ENCODE results near the gene CMTR1. TPM values are rescaled to one million over a fixed set of nuclear protein-coding genes. Genes with fewer than 3 reads are reported as not detected.

CMTR1 gene
- total and polyA plus RNA-seq, 7 experiments from 2014 or later = 21.1 to 89.4 (median 70.3) TPM

DNA sequence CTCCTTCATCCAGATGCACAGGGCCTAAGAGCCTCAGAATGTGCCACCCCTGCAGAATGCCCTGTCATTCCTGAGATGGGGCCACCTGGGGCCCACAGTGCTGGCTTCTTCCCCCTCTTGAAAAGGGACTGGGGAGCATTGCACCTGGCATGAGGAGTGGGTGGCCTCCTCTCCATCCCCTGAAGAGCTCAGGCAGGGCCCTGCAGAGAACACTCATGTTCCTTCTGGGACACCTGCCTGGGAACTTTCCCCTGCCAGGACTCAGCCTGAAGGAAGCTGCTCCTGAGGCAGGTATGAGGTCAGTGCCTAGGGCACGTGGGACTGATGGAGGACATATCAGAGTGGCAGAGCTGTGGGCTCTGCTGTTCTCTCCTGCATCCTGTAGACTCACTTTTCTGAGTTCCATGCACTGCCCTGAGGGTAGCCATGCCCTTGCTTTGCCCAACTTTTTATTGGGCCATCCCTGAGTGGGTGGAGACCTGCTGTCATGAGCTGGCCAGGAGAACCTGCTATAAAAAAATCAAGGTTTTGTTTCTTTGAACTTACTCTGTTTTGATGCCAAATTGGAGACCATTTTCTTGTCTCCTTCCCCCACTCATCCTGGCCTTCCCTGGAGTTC is 47.2 kb downstream of the CMTR1 start:
- Mint-ChIP-seq H3K27ac (peak overlapping the region in 2 of 9 donors; percentile 22 to 30), H3K27me3 (no peaks in the 10 kb centered on the region), H3K9me3 (no peaks in the 10 kb centered on the region), H3K36me3 (peaks cover 0 to 28% (median 12%) of the 10 kb centered on the region in 5 donors), H3K4me1 (peaks cover 0 to 5% (median 2%) of the 10 kb centered on the region in 7 donors), H3K4me3 (no peak overlapping the region)
- CTCF ChIA-PET = no interaction called here
- Histone ChIP-seq H3K27me3 (ENCODE audit: control insufficient read depth in 2 of 2, insufficient read depth in 2 of 2, low read length in 2 of 2) (no peaks in the 10 kb centered on the region), H3K4me3 (ENCODE audit: low read length) (no peak overlapping the region), H3K4me1 (ENCODE audit: control insufficient read depth in 2 of 2, insufficient read depth in 2 of 2, low read length in 2 of 2) (peaks cover 0 to 3% of the 10 kb centered on the region in 2 donors), H3K36me3 (ENCODE audit: control insufficient read depth in 2 of 3, insufficient read depth in 3 of 3, low read length in 3 of 3) (peaks cover 1 to 92% (median 18%) of the 10 kb centered on the region in 3 experiments), H3K9me3 (ENCODE audit: control insufficient read depth in 2 of 3, low read length in 3 of 3) (no peaks in the 10 kb centered on the region), H3K27ac (ENCODE audit: low read depth, low read length) (no peak overlapping the region)
- POLR2A ChIA-PET = interaction anchor here (0.5 kb wide), 1 partner anchor 911 kb away, joined by 3 read pairs; no protein-coding TSS in a partner anchor
- DNase-seq (no peak), ATAC-seq (no peak)
- intact Hi-C loops (cut with micrococcal nuclease) = loop anchor here (5.0 to 10.0 kb wide), 3 partner anchors 98 to 1012 kb away; no protein-coding TSS in a partner anchor

DNA sequence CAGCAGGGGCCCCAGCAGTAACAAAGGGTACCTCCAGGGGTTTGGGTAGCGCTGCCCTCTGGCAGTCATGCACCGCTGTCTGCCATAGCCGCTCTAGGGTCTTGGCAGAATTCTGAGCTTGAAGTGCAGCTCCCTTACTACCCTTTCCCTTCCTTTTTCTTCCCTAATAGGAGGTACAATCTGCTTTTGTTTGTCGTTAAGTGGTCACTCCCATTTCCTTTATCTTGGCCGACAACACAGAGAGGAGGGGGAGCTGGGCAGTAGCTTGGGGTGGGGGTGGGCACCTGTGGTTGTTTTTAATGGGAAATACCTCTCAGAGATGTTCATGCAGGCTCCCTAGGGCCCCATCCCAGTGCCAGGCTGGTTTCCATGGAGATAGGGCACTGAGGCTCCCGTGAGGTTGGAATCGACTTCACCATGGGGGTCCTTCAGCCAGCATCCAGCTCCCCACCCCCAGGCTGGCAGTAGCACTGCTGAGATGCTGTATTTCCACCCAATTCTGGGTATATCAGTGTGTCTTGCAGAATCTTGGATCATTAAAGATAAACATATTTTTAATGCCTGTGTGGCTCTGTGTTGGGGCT is 48.0 kb downstream of the CMTR1 start:
- ATAC-seq (no peak), DNase-seq (no peak)
- H3K27me3 ChIP-seq (ENCODE audit: control insufficient read depth in 2 of 2, insufficient read depth in 2 of 2, low read length in 2 of 2) = no peaks in the 10 kb centered on the region
- no peak overlapping the region for H3K4me3 ChIP-seq (ENCODE audit: low read length)
- Mint-ChIP-seq H3K9me3 (no peaks in the 10 kb centered on the region), H3K27me3 (no peaks in the 10 kb centered on the region), H3K36me3 (peaks cover 0 to 23% (median 12%) of the 10 kb centered on the region in 5 donors), H3K4me3 (no peak overlapping the region), H3K27ac (peak overlapping the region in 4 of 9 donors; percentile 51 to 82 (median 76)), H3K4me1 (peaks cover 0 to 10% (median 5%) of the 10 kb centered on the region in 7 donors)
- H3K4me1 ChIP-seq (ENCODE audit: control insufficient read depth in 2 of 2, insufficient read depth in 2 of 2, low read length in 2 of 2) = peaks cover 0 to 3% of the 10 kb centered on the region in 2 donors
- no peaks in the 10 kb centered on the region for H3K9me3 ChIP-seq (ENCODE audit: control insufficient read depth in 2 of 3, low read length in 3 of 3)
- intact Hi-C loops (cut with micrococcal nuclease) = loop anchor here (5.0 to 10.0 kb wide), 3 partner anchors 99 to 1011 kb away; no protein-coding TSS in a partner anchor
- ChIA-PET POLR2A (no interaction called here), CTCF (interaction anchor here (0.6 to 1.3 kb wide), 5 partner anchors 81 to 220 kb away, joined by 3 to 10 read pairs (median 3); no protein-coding TSS in a partner anchor)
- H3K27ac ChIP-seq (ENCODE audit: low read depth, low read length) = no peak overlapping the region
- peaks cover 0 to 85% (median 14%) of the 10 kb centered on the region in 3 experiments for H3K36me3 ChIP-seq (ENCODE audit: control insufficient read depth in 2 of 3, insufficient read depth in 3 of 3, low read length in 3 of 3)

DNA sequence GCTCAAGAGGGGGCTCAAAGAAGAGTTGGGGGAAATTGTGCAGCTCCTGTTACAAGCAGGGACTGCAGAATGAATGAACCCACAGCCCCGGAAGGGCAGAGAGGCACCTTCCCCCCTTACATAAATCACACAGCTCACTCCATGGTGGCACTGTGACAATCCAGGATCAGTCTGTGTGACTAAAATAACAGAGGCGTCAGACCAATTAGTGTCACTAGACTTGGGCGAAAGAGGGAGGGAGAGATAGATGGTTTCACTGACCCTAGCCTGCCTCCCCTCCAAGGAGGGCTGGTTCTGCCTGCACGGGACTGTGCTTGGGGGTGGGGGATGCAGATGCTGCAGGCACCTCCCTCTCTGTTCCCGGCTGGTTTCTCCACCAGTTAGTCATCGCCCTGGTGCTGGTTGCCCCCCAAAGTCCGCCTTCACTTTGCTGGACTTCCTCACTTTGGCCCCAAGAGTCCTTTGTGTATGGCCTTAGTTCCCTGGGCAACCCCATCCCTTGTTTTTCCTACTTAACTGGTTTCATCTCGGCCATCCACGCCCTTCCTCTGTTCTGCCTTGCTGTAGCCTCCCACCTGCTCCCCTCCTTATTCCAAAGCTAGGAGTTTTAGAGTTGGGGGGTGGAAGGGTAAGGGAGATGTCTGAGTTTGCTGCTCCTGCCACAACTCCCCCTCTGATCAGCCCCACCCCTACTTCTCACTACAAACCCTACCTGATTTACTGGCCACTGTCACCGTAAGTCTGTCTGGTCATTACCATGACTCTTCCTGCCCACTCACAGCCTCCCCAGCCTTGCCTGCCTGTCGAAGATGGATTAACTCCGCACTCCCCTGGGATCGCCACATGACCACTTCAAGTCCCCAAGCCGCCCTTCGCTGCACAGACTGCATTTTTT is 48.9 kb downstream of the CMTR1 start:
- peaks cover 0 to 3% of the 10 kb centered on the region in 2 donors for H3K4me1 ChIP-seq (ENCODE audit: control insufficient read depth in 2 of 2, insufficient read depth in 2 of 2, low read length in 2 of 2)
- H3K36me3 ChIP-seq (ENCODE audit: control insufficient read depth in 2 of 3, insufficient read depth in 3 of 3, low read length in 3 of 3) = peaks cover 0 to 76% (median 14%) of the 10 kb centered on the region in 3 experiments
- no peaks in the 10 kb centered on the region for H3K9me3 Mint-ChIP-seq
- H3K27me3 ChIP-seq (ENCODE audit: control insufficient read depth in 2 of 2, insufficient read depth in 2 of 2, low read length in 2 of 2) = no peaks in the 10 kb centered on the region
- ChIA-PET CTCF (interaction anchor here (0.9 to 4.3 kb wide), 5 partner anchors 22 to 219 kb away, joined by 3 to 31 read pairs (median 4); no protein-coding TSS in a partner anchor), POLR2A (interaction anchor here (0.8 kb wide), 1 partner anchor 211 kb away, joined by 3 read pairs; no protein-coding TSS in a partner anchor)
- H3K4me1 Mint-ChIP-seq = peaks cover 0 to 17% (median 5%) of the 10 kb centered on the region in 7 donors
- no peaks in the 10 kb centered on the region for H3K9me3 ChIP-seq (ENCODE audit: control insufficient read depth in 2 of 3, low read length in 3 of 3)
- intact Hi-C loops (cut with micrococcal nuclease) = loop anchor here (5.0 to 10.0 kb wide), 3 partner anchors 100 to 1010 kb away; no protein-coding TSS in a partner anchor
- DNase-seq (no peak), ATAC-seq (no peak)
- H3K4me3 ChIP-seq (ENCODE audit: low read length) = no peak overlapping the region
- no peaks in the 10 kb centered on the region for H3K27me3 Mint-ChIP-seq
- peak overlapping the region in 6 of 9 donors; percentile 8 to 79 (median 67) for H3K27ac Mint-ChIP-seq
- H3K36me3 Mint-ChIP-seq = peaks cover 0 to 18% (median 8%) of the 10 kb centered on the region in 5 donors
- no peak overlapping the region for H3K4me3 Mint-ChIP-seq
- H3K27ac ChIP-seq (ENCODE audit: low read depth, low read length) = no peak overlapping the region

DNA sequence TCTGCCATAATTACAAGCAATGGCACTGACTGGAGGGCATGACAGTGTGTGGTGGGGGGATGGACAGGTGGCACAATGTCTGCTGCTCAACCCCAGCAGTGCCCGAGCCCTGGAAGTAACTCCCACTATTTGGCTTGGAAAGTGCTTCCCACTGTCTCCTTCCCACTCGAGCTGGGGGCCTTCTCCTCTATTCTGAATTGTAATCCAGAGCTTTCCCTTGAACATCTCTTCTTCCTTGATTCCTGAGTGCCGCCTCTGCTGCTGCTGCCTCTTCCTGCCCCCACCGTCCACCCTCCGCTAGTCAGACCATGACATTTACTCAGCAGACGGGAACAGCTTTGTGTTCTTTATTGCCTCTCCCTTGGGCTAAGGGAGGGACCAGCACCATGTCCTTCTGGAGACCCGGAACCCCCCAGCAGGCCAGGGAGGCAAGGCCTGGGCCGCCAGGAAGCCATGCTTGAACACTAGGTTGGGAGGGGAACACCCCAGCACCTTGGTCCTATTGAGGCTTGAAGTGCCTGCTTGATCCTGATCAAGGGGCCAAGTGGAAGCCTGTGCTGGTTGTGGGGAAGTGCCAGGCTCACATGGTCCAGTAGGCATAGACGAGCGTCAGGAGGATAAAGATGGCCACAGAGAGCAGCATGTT is 49.7 kb downstream of the CMTR1 start:
- Histone ChIP-seq H3K4me3 (ENCODE audit: low read length) (no peak overlapping the region), H3K27me3 (ENCODE audit: control insufficient read depth in 2 of 2, insufficient read depth in 2 of 2, low read length in 2 of 2) (no peaks in the 10 kb centered on the region), H3K4me1 (ENCODE audit: control insufficient read depth in 2 of 2, insufficient read depth in 2 of 2, low read length in 2 of 2) (peaks cover 0 to 5% of the 10 kb centered on the region in 2 donors), H3K9me3 (ENCODE audit: control insufficient read depth in 2 of 3, low read length in 3 of 3) (no peaks in the 10 kb centered on the region), H3K27ac (ENCODE audit: low read depth, low read length) (no peak overlapping the region), H3K36me3 (ENCODE audit: control insufficient read depth in 2 of 3, insufficient read depth in 3 of 3, low read length in 3 of 3) (peaks cover 0 to 68% (median 14%) of the 10 kb centered on the region in 3 experiments)
- H3K4me1 Mint-ChIP-seq = peaks cover 2 to 21% (median 6%) of the 10 kb centered on the region in 7 donors
- intact Hi-C loops (cut with micrococcal nuclease) = loop anchor here (5.0 to 10.0 kb wide), 3 partner anchors 100 to 1010 kb away; no protein-coding TSS in a partner anchor
- H3K27ac Mint-ChIP-seq = peak overlapping the region in 3 of 9 donors; percentile 8 to 39 (median 10)
- CTCF ChIA-PET = interaction anchor here (0.9 to 4.3 kb wide), 4 partner anchors 21 to 210 kb away, joined by 4 to 31 read pairs (median 6); no protein-coding TSS in a partner anchor
- POLR2A ChIA-PET = interaction anchor here (0.8 kb wide), 1 partner anchor 210 kb away, joined by 3 read pairs; no protein-coding TSS in a partner anchor
- ATAC-seq = no peak
- peaks cover 0 to 15% (median 8%) of the 10 kb centered on the region in 5 donors for H3K36me3 Mint-ChIP-seq
- H3K27me3 Mint-ChIP-seq = no peaks in the 10 kb centered on the region
- no peak overlapping the region for H3K4me3 Mint-ChIP-seq
- DNase-seq = no peak
- no peaks in the 10 kb centered on the region for H3K9me3 Mint-ChIP-seq

DNA sequence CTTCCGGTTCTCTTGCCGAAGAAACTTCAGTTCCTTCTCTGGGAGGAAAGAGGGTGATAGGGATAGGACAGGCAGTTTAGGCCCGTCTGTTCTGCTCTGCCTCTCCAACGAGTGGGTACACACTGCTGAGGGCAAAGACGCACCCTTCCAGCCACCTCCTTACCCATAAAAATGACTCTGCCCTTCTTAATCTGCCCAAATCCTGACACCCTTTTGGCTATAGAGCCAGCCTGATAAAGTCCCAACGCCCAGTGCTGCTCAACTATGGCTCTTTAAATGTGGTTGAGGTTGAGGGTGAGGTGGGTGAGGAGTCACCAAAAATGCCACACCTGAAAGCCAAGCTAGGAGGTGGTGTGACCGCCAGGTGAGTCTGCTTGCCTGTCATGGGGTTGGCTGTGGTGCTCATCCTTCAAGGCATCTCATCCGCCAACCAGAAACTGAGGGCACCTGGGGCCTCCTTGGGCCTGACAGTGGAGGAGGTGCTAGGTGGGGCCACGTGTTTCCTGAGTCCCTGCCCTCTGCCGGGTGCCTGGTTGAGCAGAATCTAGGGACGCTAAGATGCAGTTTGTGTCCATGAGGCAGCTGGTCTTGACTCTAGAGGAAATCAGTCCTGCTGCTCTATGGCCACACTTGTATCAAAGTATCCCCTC is 50.4 kb downstream of the CMTR1 start:
- DNase-seq = no peak
- Mint-ChIP-seq H3K4me3 (no peak overlapping the region), H3K9me3 (no peaks in the 10 kb centered on the region), H3K36me3 (peaks cover 0 to 15% (median 8%) of the 10 kb centered on the region in 5 donors), H3K4me1 (peaks cover 6 to 28% (median 12%) of the 10 kb centered on the region in 7 donors), H3K27ac (peak overlapping the region in 4 of 9 donors; percentile 3 to 51 (median 32)), H3K27me3 (no peaks in the 10 kb centered on the region)
- peaks cover 4 to 10% of the 10 kb centered on the region in 2 donors for H3K4me1 ChIP-seq (ENCODE audit: control insufficient read depth in 2 of 2, insufficient read depth in 2 of 2, low read length in 2 of 2)
- intact Hi-C loops (cut with micrococcal nuclease) = loop anchor here (5.0 to 10.0 kb wide), 3 partner anchors 101 to 1009 kb away; no protein-coding TSS in a partner anchor
- no peaks in the 10 kb centered on the region for H3K27me3 ChIP-seq (ENCODE audit: control insufficient read depth in 2 of 2, insufficient read depth in 2 of 2, low read length in 2 of 2)
- CTCF ChIA-PET = interaction anchor here (0.7 to 4.3 kb wide), 7 partner anchors 12 to 209 kb away, joined by 3 to 31 read pairs (median 4); no protein-coding TSS in a partner anchor
- no peak overlapping the region for H3K4me3 ChIP-seq (ENCODE audit: low read length)
- H3K36me3 ChIP-seq (ENCODE audit: control insufficient read depth in 2 of 3, insufficient read depth in 3 of 3, low read length in 3 of 3) = peaks cover 0 to 62% (median 10%) of the 10 kb centered on the region in 3 experiments
- ATAC-seq = peak; percentile 14
- H3K27ac ChIP-seq (ENCODE audit: low read depth, low read length) = no peak overlapping the region
- no peaks in the 10 kb centered on the region for H3K9me3 ChIP-seq (ENCODE audit: control insufficient read depth in 2 of 3, low read length in 3 of 3)
- POLR2A ChIA-PET = no interaction called here
